Stimulated activated effector memory CD8-positive, alpha-beta T cell treated with anti-CD3 and anti-CD28 coated beads, Interleukin-12 subunit alpha, Interleukin-12 subunit beta, amount 100 ng/mL, for 72 hours (primary cell): ENCODE data around the gene AFF1.

Experiments used
- ATAC-seq: fragments of 150-1000 bp; cut with Tn5 transposase; 2 replicates; pipeline ENCODE4 v1.10.0; 2021
- DNase-seq, 2 donors: peaks; one replicate each; pipeline ENCODE4 v3.0.0; 2021 to 2022; ENCODE audit warnings: low spot score in 2 of 2
- H3K27ac Mint-ChIP-seq: one replicate; pipeline ENCODE4 v1.8.0; 2022; ENCODE audit warnings: mild to moderate bottlenecking, mixed read lengths
- H3K36me3 Mint-ChIP-seq: one replicate; pipeline ENCODE4 v1.8.0; 2022; ENCODE audit warnings: mild to moderate bottlenecking, mixed read lengths
- H3K4me1 Mint-ChIP-seq: one replicate; pipeline ENCODE4 v1.8.0; 2022; ENCODE audit warnings: mixed read lengths
- H3K4me3 Mint-ChIP-seq: one replicate; pipeline ENCODE4 v1.8.0; 2022; ENCODE audit warnings: mild to moderate bottlenecking, mixed read lengths
- H3K9me3 Mint-ChIP-seq: one replicate; pipeline ENCODE4 v1.8.0; 2022; ENCODE audit warnings: mixed read lengths

The AFF1 gene

GRCh38 chr4:87179751-87180150 is 244.9 kb downstream of the AFF1 start:
- Mint-ChIP-seq H3K36me3 (peaks cover 17% of the 10 kb centered on the region), H3K4me3 (no peak overlapping the region), H3K27ac (no peak overlapping the region), H3K9me3 (no peaks in the 10 kb centered on the region), H3K4me1 (no peaks in the 10 kb centered on the region)
- DNase-seq: no peak
- ATAC-seq: no peak

- Mint-ChIP-seq H3K4me3 (no peak overlapping the region), H3K36me3 (peaks cover 13% of the 10 kb centered on the region), H3K27ac (no peak overlapping the region), H3K9me3 (no peaks in the 10 kb centered on the region), H3K4me1 (no peaks in the 10 kb centered on the region)
- DNase-seq (no peak), ATAC-seq (no peak)
Observed at GRCh38 chr4:87180767-87181166, 246.0 kb downstream of the AFF1 start.

GRCh38 chr4:87185146-87185870 is 250.5 kb downstream of the AFF1 start:
- ATAC-seq (no peak), DNase-seq (no peak)
- H3K4me3 Mint-ChIP-seq: no peak overlapping the region
- H3K4me1 Mint-ChIP-seq: no peaks in the 10 kb centered on the region
- H3K9me3 Mint-ChIP-seq: no peaks in the 10 kb centered on the region
- H3K27ac Mint-ChIP-seq: no peak overlapping the region
- H3K36me3 Mint-ChIP-seq: peaks cover 7% of the 10 kb centered on the region

GRCh38 chr4:87188048-87188447 is 253.2 kb downstream of the AFF1 start:
- Mint-ChIP-seq H3K4me1 (no peaks in the 10 kb centered on the region), H3K27ac (no peak overlapping the region), H3K4me3 (no peak overlapping the region), H3K9me3 (no peaks in the 10 kb centered on the region), H3K36me3 (no peaks in the 10 kb centered on the region)
- DNase-seq (no peak), ATAC-seq (no peak)

- Mint-ChIP-seq H3K36me3 (no peaks in the 10 kb centered on the region), H3K9me3 (no peaks in the 10 kb centered on the region), H3K4me3 (no peak overlapping the region), H3K27ac (no peak overlapping the region), H3K4me1 (no peaks in the 10 kb centered on the region)
- no peak for ATAC-seq
- DNase-seq: no peak
Observed at GRCh38 chr4:87188932-87189331, 254.1 kb downstream of the AFF1 start.
